Iris pigment epithelial cell (primary cell): ENCODE data around the gene DNMT3A.

ENCODE experiments used
- DNase-seq: peaks from one replicate; pipeline ENCODE4 v3.0.0-alpha.2; 2011; ENCODE audit warnings: low read depth

Gene DNMT3A

GRCh38 chr2:25304826-25305596, 36.7 kb downstream of the DNMT3A start:
- DNase-seq = no peak

GRCh38 chr2:25304321-25304720, 37.4 kb downstream of the DNMT3A start:
- DNase-seq = no peak

GRCh38 chr2:25303633-25304236, 38.0 kb downstream of the DNMT3A start:
- DNase-seq = no peak

GRCh38 chr2:25302758-25303375, 38.9 kb downstream of the DNMT3A start:
- DNase-seq = no peak

- DNase-seq = peak; percentile 87
Measured at GRCh38 chr2:25301453-25302352, 40.0 kb downstream of the DNMT3A start.

GRCh38 chr2:25300001-25300400, 41.7 kb downstream of the DNMT3A start:
- DNase-seq = no peak

- no peak for DNase-seq
Measured at GRCh38 chr2:25298776-25299431, 42.8 kb downstream of the DNMT3A start.

- DNase-seq = no peak
Measured at GRCh38 chr2:25297738-25298137, 44.0 kb downstream of the DNMT3A start.

GRCh38 chr2:25295621-25296020, 46.1 kb downstream of the DNMT3A start:
- DNase-seq = no peak

- DNase-seq = peak; percentile 43
Measured at GRCh38 chr2:25294573-25295462, 46.9 kb downstream of the DNMT3A start.

GRCh38 chr2:25293958-25294562, 47.7 kb downstream of the DNMT3A start:
- DNase-seq = no peak

GRCh38 chr2:25293145-25293544, 48.6 kb downstream of the DNMT3A start:
- no peak for DNase-seq

GRCh38 chr2:25292408-25292807, 49.3 kb downstream of the DNMT3A start:
- DNase-seq = no peak

- DNase-seq = no peak
Measured at GRCh38 chr2:25290811-25291495, 50.8 kb downstream of the DNMT3A start.

GRCh38 chr2:25286723-25287483, 54.8 kb downstream of the DNMT3A start:
- no peak for DNase-seq

GRCh38 chr2:25286025-25286400, 55.7 kb downstream of the DNMT3A start:
- DNase-seq = no peak

- DNase-seq = no peak
Measured at GRCh38 chr2:25285265-25286024, 56.3 kb downstream of the DNMT3A start.

GRCh38 chr2:25284756-25285155, 57.0 kb downstream of the DNMT3A start:
- no peak for DNase-seq
